Inferior parietal cortex (tissue), 1 donor: ENCODE measurements around the gene TBC1D28.
"Not testable (repeated sequence)": the region's sequence is repeated elsewhere in the genome, so short reads cannot be mapped to it uniquely, and the experiment has no call there.

Source experiments
- DNase-seq: peaks from one replicate; pipeline ENCODE4 v3.0.0-alpha.2; 2016; ENCODE audit errors: extremely low spot score

The TBC1D28 gene

DNA sequence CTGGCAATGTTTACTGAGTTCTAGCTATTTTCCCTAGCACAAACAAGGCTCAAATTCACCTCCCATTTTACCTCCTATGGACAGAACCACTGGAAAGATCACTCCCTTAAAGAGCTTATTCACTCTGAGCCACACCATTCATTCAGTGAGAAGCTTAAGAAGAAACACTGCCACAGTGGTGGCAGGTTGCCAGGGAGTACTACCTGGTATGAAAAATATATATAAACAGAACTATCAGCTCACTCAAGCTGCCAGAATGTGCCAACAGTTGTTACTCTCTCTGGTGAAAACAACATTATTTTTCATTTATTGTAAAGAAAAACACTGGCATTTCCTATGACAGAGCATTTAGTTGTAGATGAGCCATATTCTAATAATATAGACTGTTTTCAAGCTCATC is 31.2 kb downstream of the TBC1D28 start:
- not testable (repeated sequence) for DNase-seq

DNA sequence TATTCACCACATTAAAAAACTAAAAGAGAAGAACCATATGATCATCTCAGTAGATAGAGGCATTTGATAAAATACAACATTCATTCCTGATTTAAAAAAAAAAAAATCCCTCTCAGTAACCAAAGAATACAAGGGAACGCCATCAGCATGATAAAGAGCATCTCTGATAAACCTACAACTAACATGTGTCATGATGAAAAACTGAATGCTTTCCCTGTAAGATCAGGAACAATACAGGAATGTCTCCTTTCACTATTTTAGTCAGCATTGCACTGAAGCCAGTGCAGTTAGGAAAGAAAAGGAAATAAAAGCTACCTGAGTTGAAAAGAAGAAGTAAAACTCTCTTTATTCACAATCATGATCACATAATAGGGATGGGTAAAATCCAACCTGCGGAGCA is 51.1 kb downstream of the TBC1D28 start:
- not testable (repeated sequence) for DNase-seq
